ENCODE measurements around the gene HMG20A. TPM values are rescaled to one million over a fixed set of nuclear protein-coding genes. Genes with fewer than 3 reads are reported as not detected.
"Not testable (repeated sequence)": the region's sequence is repeated elsewhere in the genome, so short reads cannot be mapped to it uniquely, and the experiment has no call there.

Gene HMG20A
- 23.6 and 51.2 TPM in 2 replicates for total RNA-seq (2014; rRNA removed; shearing (Covaris generic))

GRCh38 chr15:77420610-77421369 is at the start of gene HMG20A:
HMG20A (plus strand) TSS chr15:77420888; CDS start chr15:77458408, 37,520 bp downstream.
- DNase-seq (ENCODE audit: low read depth), result peak; percentile 62

- DNase-seq (ENCODE audit: low read depth), result no peak
Observed at GRCh38 chr15:77371850-77372563, 48.7 kb upstream of the HMG20A start.

GRCh38 chr15:77373441-77373840 is 47.2 kb upstream of the HMG20A start:
- no peak for DNase-seq (ENCODE audit: low read depth)

- no peak for DNase-seq (ENCODE audit: low read depth)
Observed at GRCh38 chr15:77375133-77375532, 45.6 kb upstream of the HMG20A start.

GRCh38 chr15:77376770-77377169 is 43.9 kb upstream of the HMG20A start:
- no peak for DNase-seq (ENCODE audit: low read depth)

GRCh38 chr15:77380033-77380432 is 40.7 kb upstream of the HMG20A start:
- DNase-seq (ENCODE audit: low read depth), result no peak

- no peak for DNase-seq (ENCODE audit: low read depth)
Observed at GRCh38 chr15:77384086-77384485, 36.6 kb upstream of the HMG20A start.

GRCh38 chr15:77384589-77385359 is 35.9 kb upstream of the HMG20A start:
- no peak for DNase-seq (ENCODE audit: low read depth)

- DNase-seq (ENCODE audit: low read depth), result no peak
Observed at GRCh38 chr15:77386626-77387025, 34.1 kb upstream of the HMG20A start.

- peak; percentile 42 for DNase-seq (ENCODE audit: low read depth)
Observed at GRCh38 chr15:77387365-77388105, 33.2 kb upstream of the HMG20A start.

GRCh38 chr15:77391372-77391951 is 29.2 kb upstream of the HMG20A start:
- no peak for DNase-seq (ENCODE audit: low read depth)

- DNase-seq (ENCODE audit: low read depth), result no peak
Observed at GRCh38 chr15:77392762-77393470, 27.8 kb upstream of the HMG20A start.

GRCh38 chr15:77393471-77393840 is 27.2 kb upstream of the HMG20A start:
- DNase-seq (ENCODE audit: low read depth), result peak; percentile 40

- no peak for DNase-seq (ENCODE audit: low read depth)
Observed at GRCh38 chr15:77395013-77395774, 25.5 kb upstream of the HMG20A start.

- no peak for DNase-seq (ENCODE audit: low read depth)
Observed at GRCh38 chr15:77396692-77397091, 24.0 kb upstream of the HMG20A start.

GRCh38 chr15:77398927-77399326 is 21.8 kb upstream of the HMG20A start:
- DNase-seq (ENCODE audit: low read depth), result no peak

GRCh38 chr15:77400258-77400657 is 20.4 kb upstream of the HMG20A start:
- DNase-seq (ENCODE audit: low read depth), result no peak

GRCh38 chr15:77402740-77403379 is 17.8 kb upstream of the HMG20A start:
- peak; percentile 20 for DNase-seq (ENCODE audit: low read depth)

GRCh38 chr15:77406173-77406759 is 14.4 kb upstream of the HMG20A start:
- DNase-seq (ENCODE audit: low read depth), result not testable (repeated sequence)
